GM19023 (cell line): ENCODE data around the gene UNC5B.

Experiments
- ATAC-seq: cut with Tn5 transposase; IDR thresholded peaks from one replicate; pipeline ENCODE4 v1.9.1; 2021; ENCODE audit warnings: mild to moderate bottlenecking, moderate library complexity; ENCODE audit not compliant: unreplicated experiment

UNC5B gene

GRCh38 chr10:71251319-71251718 is 38.9 kb downstream of the UNC5B start:
- no peak for ATAC-seq

- ATAC-seq: no peak
Observed at GRCh38 chr10:71252220-71252619, 39.9 kb downstream of the UNC5B start.

GRCh38 chr10:71253981-71254818 is 41.8 kb downstream of the UNC5B start:
- no peak for ATAC-seq

- ATAC-seq: no peak
Observed at GRCh38 chr10:71254834-71255549, 42.6 kb downstream of the UNC5B start.

- ATAC-seq: no peak
Observed at GRCh38 chr10:71255550-71255807, 43.1 kb downstream of the UNC5B start.

- no peak for ATAC-seq
Observed at GRCh38 chr10:71255808-71256660, 43.7 kb downstream of the UNC5B start.

GRCh38 chr10:71256661-71257318 is 44.4 kb downstream of the UNC5B start:
- ATAC-seq: no peak

GRCh38 chr10:71257319-71257997 is 45.1 kb downstream of the UNC5B start:
- no peak for ATAC-seq

GRCh38 chr10:71258046-71258445 is 45.7 kb downstream of the UNC5B start:
- ATAC-seq: no peak

- ATAC-seq: no peak
Observed at GRCh38 chr10:71258446-71259145, 46.2 kb downstream of the UNC5B start.

- ATAC-seq: no peak
Observed at GRCh38 chr10:71259282-71259681, 46.9 kb downstream of the UNC5B start.

GRCh38 chr10:71259815-71260501 is 47.6 kb downstream of the UNC5B start:
- ATAC-seq: no peak

GRCh38 chr10:71260622-71261325 is 48.4 kb downstream of the UNC5B start:
- no peak for ATAC-seq

GRCh38 chr10:71262027-71262426 is 49.7 kb downstream of the UNC5B start:
- ATAC-seq: no peak

GRCh38 chr10:71262817-71263216 is 50.4 kb downstream of the UNC5B start:
- ATAC-seq: no peak

GRCh38 chr10:71263376-71263775 is 51.0 kb downstream of the UNC5B start:
- no peak for ATAC-seq

- ATAC-seq: no peak
Observed at GRCh38 chr10:71264345-71265200, 52.2 kb downstream of the UNC5B start.

- ATAC-seq: no peak
Observed at GRCh38 chr10:71265201-71265575, 52.8 kb downstream of the UNC5B start.
